HCT116 (cell line): ENCODE data around the gene SPRED2.

ENCODE experiments used
- ELF1 ChIP-seq: IDR thresholded peaks from 2 replicates; pipeline ENCODE4 v1.6.1; 2012; ENCODE audit warnings: low read depth, borderline replicate concordance
- EZH2 ChIP-seq: fragments of 200-600 bp; sonication (generic); IDR thresholded peaks from 2 replicates; pipeline ENCODE4 v1.6.1; 2017; ENCODE audit warnings: antibody characterized with exemption, mixed run types
- JUND ChIP-seq: IDR thresholded peaks from 2 replicates; pipeline ENCODE4 v1.6.1; 2012
- POLR2A ChIP-seq: IDR thresholded peaks from 2 replicates; pipeline ENCODE4 v1.7.0; 2011; ENCODE audit warnings: borderline replicate concordance; ENCODE audit not compliant: insufficient read depth, insufficient read length; ENCODE audit errors: extremely low read depth
- REST ChIP-seq: IDR thresholded peaks from 2 replicates; pipeline ENCODE4 v1.6.1; 2012; ENCODE audit warnings: low read depth
- YY1 ChIP-seq: IDR thresholded peaks from 2 replicates; pipeline ENCODE4 v1.6.1; 2011; ENCODE audit warnings: low read length, low read depth, moderate library complexity, mild to moderate bottlenecking; ENCODE audit not compliant: insufficient replicate concordance; ENCODE audit errors: extremely low read depth
- ZFX ChIP-seq: fragments of 450-650 bp; IDR thresholded peaks from 2 replicates; pipeline ENCODE4 v1.6.1; 2017
- TF ChIP-seq, protein P1 (sequence below), 3 experiments: fragments of 200-600 bp in 1 of 3; sonication (generic) in 1 of 3; IDR thresholded peaks in 2 of 3; conservative IDR thresholded peaks in 1 of 3; 2 replicates each; pipeline ENCODE4 v1.5.1; 2012 to 2017; ENCODE audit warnings: low read depth in 2 of 3, low read length in 2 of 3, antibody characterized with exemption in 1 of 3, borderline replicate concordance in 1 of 3, control low read depth in 1 of 3, mild to moderate bottlenecking in 1 of 3, mixed read lengths in 1 of 3, mixed run types in 1 of 3, moderate library complexity in 1 of 3; ENCODE audit not compliant: insufficient read depth in 1 of 3

- TF ChIP-seq EZH2: no peak
- TF ChIP-seq, protein P1, sequence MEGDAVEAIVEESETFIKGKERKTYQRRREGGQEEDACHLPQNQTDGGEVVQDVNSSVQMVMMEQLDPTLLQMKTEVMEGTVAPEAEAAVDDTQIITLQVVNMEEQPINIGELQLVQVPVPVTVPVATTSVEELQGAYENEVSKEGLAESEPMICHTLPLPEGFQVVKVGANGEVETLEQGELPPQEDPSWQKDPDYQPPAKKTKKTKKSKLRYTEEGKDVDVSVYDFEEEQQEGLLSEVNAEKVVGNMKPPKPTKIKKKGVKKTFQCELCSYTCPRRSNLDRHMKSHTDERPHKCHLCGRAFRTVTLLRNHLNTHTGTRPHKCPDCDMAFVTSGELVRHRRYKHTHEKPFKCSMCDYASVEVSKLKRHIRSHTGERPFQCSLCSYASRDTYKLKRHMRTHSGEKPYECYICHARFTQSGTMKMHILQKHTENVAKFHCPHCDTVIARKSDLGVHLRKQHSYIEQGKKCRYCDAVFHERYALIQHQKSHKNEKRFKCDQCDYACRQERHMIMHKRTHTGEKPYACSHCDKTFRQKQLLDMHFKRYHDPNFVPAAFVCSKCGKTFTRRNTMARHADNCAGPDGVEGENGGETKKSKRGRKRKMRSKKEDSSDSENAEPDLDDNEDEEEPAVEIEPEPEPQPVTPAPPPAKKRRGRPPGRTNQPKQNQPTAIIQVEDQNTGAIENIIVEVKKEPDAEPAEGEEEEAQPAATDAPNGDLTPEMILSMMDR (IDR thresholded peaks at IDR 0.05 in 2 of 3, conservative IDR thresholded peaks at IDR 0.05 in 1 of 3; ENCODE audit: borderline replicate concordance in 1 of 3, insufficient read depth in 1 of 3, low read depth in 2 of 3, low read length in 2 of 3): no peak
- TF ChIP-seq POLR2A: no peak
- no peak for TF ChIP-seq ELF1
- no peak for TF ChIP-seq YY1
- TF ChIP-seq JUND: no peak
- TF ChIP-seq REST: no peak
- TF ChIP-seq ZFX: no peak
These were observed 170.7 kb downstream of the SPRED2 start for GRCh38 chr2:65261676-65262075.
